GM23248 (cell line): ENCODE measurements around the gene PC.

ENCODE experiments used
- EZH2 ChIP-seq: fragments of 200-600 bp; sonication (generic); IDR thresholded peaks from 2 replicates; pipeline ENCODE4 v1.6.1; 2018; ENCODE audit warnings: antibody characterized with exemption, mild to moderate bottlenecking; ENCODE audit not compliant: insufficient read depth, poor library complexity, severe bottlenecking
- EZH2phosphoT487 ChIP-seq: fragments of 200-600 bp; sonication (generic); IDR thresholded peaks from 2 replicates; pipeline ENCODE4 v1.6.1; 2018; ENCODE audit warnings: antibody characterized with exemption, moderate library complexity, mild to moderate bottlenecking, low read depth; ENCODE audit not compliant: insufficient read depth

GRCh38 chr11:66856496-66857233 lies 101.5 kb downstream of the PC start, which contains the start of gene LRFN4:
- TF ChIP-seq EZH2 (no peak), EZH2phosphoT487 (no peak)
